ENCODE results near the gene METTL22.
A peak's percentile ranks its signal among the peaks of the same experiment; 100 is the strongest.

The METTL22 gene

DNA sequence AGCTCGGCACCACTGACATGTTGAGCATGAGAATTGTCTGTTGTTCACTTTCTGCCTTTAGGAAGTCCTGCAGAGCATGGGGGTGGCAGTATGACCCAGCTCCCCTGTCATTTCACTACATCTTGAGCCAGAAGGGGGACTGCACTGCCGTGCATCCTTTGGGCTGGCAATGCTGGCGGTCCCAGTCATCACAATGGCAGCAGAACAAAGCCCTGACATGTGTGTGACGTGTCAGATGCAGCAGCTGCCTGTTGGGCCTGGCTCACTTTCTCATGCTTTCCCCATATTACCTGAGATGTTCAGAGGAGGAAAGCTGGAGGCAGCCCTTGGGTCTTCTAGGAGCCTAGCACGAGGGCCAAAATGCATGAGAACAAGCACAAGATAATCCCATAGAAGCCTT is 46.6 kb downstream of the METTL22 start:
- DNase-seq (ENCODE audit: low read depth), result no peak

DNA sequence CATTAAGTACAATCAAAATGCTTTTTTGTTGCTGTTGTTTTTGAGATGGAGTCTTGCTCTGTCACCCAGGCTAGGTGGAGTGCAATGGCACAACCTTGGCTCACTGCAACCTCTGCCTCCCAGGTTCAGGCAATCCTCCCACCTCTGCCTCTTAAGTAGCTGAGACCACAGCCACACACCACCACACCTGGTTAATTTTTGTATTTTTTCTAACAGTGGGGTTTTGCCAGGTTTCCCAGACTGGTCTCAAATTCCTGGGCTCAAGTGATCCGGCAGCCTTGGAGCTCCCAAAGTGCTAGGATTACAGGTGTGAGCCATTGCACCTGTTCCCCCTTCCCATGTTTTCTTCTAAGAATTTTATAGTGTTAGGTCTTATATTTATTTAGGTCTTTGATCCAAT is 48.0 kb downstream of the METTL22 start:
- DNase-seq (ENCODE audit: low read depth), result no peak

DNA sequence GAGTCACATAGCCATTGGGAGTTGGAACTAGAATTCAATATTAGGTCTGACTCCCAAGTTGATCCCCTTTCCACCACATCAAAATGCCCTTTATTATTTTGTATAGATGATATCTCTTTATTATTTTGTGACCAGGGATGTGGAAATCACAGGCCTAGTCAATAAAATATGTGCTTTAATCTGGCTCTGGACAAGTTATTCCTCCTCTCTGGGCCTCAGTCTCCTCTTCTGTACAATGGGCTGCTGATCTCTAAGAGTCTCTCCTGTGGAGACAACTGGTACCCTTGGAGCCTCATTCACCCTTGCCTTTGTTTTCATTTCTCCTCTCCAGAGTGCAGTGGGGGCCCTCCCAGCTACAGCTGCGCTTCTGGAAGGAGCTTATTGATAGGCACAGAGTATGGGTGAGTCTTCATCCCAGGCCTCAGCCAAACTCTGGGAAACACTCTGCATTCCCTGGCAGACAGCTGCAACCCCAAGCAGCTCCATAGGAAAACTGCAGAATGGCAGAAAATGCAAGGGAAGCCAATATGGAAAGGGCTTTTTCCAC is 48.6 kb downstream of the METTL22 start:
- no peak for DNase-seq (ENCODE audit: low read depth)

DNA sequence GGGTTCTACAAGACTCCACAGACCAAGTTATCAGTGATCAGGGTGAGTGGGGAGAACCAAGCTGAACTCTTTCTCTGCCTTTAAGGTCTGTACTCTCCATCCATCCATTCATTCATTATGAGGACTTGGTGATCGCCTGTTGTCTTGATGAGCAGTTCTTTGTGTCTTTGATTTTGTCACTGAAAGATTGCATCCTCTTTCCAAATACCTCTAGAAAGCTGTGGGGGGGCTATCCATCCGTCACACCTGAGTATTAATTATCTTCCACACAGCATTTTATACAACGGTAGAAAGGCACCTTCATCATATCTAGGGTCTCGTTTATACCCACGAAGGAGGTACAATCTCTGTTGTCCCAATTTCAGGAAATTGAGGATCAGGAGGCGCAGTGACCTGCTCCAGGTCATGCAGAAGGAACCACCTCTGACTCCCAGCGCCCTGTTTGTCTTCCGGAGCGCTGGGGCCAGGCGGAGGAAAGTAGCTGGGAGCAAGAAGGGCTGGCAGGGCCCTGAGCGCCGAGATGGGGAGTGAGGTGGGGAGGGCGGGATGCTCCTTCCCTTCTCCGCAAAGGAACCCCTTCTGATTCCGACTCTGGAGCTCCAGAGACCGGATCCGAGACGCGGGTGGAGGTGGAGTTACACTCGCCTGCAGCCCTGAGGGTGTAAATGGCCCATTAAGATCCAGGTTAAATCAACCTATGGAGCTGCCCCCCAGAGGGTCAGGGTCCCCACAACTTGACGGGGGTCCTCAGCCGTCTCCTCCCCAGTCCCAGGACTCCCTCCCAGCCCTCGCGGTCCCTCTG is 52.3 kb downstream of the METTL22 start:
- DNase-seq (ENCODE audit: low read depth), result no peak

DNA sequence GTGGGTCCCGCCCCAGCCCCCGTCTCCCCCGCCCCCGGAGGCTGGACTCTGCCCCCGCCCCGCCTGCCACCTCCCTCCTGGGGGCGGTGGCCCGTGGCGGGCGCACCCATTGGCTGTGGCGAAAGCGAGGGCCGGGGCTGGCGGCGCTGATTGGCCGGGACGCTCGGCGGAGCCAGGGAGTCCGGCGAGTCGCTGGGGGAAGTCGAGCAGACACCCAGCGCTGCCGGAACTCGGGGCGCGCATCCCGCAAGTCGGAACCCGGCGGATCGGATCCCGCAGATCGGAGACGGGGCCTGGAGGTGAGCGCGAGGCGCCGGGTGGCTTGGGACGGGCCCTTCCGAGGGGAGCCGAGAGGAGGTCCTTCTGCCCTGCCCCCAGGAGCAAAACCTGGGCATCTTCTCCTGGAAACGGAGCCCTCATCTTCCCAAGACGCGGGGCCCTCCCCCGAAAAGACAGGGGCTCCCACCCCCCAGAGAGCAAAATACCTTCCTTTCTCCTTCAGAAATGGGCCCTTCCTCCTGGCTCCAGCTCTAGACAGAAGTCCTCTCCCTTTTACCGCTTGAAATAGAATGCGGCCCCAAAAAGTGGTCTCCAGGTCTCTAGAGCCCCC is 53.0 kb downstream of the METTL22 start, which contains the start of gene ABAT:
Gene ABAT (plus strand): TSS at position 205 of the 610 bp plus-strand sequence. CDS start 61,123 bp downstream, outside the sequence.
- DNase-seq (ENCODE audit: low read depth), result peak; percentile 80

DNA sequence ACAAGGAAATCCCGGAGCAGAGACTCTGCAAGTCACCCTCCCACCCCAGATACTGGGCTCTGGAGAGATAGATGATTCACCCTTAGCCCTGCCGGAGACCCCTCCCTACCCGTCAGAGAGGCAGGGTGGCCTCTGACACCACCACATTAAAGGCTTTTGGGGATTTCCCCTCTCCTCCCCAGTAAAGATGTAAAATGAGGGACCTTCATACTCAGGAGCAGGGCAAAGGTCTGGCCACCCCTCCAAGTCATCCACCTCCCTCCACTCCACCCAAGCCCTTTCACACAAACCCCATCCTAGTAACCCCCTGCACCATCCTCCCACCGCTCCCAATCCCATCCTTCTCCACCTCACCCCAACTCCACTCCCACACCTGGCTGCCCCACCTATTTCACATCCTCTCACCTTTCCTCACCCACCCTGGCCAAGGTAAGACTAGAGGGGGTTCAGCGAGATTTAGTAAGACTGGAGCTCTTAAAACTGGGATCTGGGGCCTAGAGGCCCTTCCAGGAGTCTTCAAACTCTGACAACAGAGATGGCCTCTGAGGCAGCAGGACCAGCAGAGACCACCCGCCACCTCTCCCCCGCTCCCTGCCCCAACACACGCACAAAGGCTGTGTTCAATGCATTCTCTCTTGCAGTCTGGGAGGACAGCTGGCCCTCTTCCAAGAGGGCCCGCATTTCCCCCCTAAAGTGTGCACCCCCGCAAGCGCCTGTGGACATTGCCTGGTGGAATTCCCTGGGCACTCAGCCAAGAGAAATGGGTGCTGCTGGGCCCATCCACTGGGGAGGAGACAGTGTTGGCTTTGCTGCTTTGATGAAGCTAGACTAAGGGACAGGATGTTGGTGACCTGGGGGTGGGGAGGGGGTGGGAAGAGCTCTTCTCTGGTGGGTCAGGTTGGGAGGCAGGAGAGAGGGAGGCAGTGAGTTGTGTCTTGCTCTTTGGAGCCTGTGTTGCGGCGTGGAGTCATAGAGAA is 54.0 kb downstream of the METTL22 start:
- peak; percentile 33 for DNase-seq (ENCODE audit: low read depth)

DNA sequence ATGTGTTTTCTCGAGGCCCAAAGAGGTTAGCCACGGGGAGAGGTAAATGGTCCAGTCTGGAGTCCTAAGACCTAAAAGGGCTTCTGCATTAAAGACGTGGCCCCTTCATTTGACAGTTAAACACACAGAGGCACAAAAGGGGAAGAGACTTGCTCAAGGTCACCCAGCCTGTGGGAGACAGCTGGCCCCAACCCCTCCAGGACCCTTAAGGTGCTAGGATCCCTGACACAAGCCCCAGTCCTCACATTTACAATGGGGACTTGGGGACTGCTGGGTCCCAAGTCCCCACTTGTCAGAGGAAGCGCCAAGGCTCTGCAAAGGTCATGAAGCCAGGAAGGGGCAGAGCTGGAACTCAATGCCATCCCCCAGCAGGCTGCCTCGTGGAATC is 54.7 kb downstream of the METTL22 start:
- no peak for DNase-seq (ENCODE audit: low read depth)

DNA sequence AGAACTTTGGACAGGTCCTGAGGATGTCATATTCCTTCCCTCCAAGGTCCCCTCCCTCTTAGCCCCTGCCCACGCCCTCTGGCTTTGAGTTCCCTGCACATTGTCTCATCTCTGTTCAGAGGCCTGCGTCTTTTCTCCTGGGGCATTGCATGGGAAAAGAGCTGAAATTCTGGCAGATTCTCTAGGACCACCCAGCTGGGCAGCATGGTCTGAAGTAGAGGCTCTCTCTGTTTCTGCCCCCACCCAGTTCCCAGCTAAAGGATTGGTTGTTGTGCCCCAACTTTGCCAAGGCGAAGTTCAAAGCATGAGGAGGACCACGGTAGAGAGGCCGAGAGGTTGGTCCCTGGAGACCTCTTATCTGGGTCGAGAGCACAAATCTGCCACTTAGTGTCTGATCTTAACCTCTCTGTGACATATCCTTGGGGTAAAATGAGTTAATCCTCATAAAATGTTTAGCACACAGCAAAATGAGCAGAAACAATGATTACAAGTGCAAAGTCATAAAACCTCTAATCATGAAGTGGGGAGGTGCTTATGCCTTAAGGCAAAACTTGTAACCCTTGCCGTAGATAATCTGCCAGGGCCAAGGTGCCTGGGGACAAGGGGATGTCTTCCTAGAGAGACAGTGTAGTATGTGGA is 55.4 kb downstream of the METTL22 start:
- DNase-seq (ENCODE audit: low read depth), result no peak

DNA sequence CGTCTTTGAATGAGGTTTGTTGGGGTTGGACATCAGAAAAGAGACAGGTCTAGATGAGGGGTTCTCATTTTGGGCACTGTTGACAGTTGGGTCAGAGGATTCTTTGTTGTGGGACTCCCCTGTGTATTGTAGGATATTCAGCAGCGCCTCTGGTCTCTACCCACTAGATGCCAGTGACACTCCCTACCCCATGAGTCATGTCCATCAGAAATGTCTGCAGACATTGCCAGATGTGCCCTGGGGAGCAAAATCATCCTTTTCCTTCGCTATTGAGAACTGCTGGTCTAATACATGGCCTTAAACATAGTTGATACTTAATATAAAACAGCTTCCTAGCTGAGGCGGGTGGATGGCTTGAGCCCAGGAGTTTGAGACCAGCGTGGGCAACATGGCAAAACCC is 56.0 kb downstream of the METTL22 start:
- no peak for DNase-seq (ENCODE audit: low read depth)

DNA sequence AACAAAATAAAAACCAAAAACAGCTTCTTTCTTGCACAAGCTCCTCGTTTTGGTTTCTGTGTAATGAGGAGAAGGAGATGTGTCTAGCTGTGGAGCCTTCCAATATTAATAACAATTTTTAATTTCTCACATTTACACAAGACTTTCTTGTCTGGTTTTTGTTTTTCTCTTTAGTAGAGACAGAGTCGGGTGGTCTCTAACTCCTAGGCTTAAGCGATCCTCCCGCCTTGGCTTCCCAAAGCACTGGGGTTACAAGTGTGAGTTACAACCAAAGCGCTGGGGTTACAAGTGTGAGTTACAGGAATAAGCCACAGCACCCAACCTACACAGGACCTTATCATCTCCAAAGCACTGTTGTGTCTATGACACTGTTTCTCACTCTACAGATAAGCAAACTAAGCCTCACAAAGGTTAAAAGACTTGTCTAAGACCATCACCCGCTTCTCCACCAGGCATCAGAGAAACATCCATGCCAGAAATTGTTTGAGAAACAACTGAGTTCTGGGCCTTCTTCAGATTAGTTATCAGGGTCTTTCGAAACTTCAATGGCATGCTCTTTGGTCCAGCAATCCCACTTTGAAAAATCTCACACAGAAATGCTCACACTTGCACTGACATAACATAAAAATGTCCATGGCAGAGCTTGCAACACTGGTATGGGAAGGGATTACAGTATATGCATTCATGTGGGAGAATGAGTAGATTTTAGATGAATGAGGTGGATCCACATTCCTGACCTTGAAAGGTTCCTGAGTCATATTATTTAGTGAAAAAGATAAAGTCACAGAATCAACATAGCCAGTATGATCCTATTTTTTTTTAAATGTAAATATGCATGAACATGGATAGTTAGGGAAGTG is 56.8 kb downstream of the METTL22 start:
- DNase-seq (ENCODE audit: low read depth), result no peak

DNA sequence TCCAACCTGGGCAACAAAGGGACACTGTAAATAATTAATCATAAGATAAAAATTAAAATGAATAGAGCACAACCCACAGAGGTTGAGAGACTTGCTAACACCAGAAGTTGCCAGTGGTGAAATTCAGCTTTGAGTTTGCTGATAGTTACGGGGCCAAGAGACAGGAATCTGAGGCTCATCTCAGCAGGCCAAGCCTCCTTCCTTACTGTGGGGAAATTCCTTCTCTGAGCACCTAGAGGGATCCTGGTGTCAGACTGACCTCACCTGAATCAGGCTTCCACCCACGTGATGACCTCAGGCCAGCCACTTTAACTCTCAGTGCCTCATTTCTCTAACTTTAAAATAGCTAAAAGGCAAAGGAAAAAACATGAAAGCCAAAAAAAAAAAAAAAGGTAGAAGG is 57.7 kb downstream of the METTL22 start:
- no peak for DNase-seq (ENCODE audit: low read depth)

DNA sequence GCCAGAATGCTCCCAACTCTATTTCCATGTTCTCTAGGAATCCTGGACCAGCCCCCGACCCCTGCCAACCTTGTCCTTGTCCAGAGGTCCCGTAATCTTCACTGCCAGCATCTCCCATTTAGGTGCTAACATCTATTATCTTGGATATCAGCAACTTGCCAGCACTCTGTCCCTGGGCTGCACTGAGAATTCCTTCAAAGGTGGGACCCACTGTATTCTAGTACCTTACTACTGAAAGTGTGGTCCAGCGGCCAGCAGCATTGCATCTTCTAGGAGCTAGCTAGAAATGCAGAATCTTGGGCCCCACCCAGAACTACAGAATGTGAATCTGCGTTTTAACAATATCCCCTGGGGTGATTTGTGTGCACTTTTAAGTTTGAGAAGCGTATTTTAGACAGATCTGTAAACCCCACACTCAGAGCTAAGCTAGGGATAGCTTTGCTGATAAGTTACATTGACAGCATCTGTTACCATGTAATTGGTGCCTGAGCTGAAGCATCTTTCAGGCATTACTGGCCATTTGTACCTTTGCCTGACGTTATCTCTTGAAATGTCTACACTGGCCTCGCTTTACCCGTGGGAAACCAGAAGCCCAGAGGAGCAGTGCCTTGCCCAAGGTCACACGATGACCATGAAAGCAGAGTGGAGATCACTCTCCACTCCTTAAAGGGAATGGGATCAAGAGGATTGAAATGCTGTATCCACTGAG is 61.2 kb downstream of the METTL22 start:
- no peak for DNase-seq (ENCODE audit: low read depth)

DNA sequence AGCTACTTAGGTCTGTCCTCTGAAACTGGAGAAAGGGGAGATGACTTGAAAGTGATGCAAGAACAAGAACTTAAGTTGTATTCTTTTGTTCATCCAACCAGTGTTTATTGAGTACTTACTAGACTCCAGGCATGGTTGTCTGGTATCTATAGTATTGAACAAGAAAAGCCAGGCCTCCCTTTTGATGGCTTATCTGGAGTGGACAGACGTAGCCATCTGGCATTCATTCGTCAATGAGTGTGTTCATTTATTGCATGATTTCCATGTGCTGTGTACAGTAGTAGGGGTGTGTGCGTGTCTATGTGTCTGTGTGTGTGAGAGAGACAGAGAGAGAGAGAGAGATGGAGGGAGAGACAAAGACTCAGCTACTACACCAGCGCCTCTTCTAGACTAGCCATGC is 62.1 kb downstream of the METTL22 start:
- DNase-seq (ENCODE audit: low read depth), result no peak

DNA sequence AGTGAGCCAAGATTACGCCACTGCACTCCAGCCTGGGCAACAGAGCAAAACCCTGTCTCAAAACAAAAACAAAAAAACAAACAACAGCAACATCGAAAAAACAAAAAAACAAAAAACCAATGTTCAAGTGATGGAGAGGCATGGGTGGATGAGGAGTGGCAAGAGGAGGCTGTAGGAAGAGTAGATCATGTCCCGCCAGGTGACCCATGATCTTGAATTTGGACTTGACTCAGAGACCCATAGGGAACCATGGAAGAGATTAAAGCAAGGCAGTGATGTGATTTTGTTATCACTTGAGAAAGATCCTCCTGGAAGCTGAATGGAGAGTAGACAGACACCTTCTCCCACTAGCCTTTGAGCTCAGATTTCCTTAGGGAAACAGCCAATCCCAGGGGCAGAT is 64.1 kb downstream of the METTL22 start:
- no peak for DNase-seq (ENCODE audit: low read depth)

DNA sequence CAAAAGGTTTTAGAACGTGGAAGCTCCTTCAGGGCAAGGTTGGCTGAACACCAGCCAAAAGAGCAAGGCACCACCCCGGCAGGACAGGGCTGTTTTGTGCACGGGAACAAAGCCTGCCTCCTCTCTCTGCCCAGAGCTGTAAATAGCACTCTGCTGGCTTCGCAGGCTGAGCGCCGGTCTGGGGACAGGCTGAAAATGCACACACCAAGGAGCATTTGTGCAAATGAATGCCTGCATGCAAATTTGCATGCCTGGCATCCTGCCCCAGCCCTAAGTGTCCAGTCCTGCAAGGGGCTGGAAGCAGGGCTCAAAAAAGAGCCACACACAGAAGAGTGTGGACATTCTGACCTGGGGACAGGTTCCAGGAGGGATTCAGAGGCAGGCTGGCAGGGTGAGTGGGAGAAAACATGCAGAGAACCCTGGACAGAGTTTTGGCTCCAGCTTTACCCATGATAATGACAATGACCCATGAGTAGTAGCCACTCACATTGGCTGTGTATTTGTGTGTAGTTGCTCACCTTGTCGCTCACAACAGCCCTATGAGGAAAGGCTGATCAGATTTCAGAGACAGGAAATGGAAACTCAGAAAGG is 64.6 kb downstream of the METTL22 start:
- no peak for DNase-seq (ENCODE audit: low read depth)

DNA sequence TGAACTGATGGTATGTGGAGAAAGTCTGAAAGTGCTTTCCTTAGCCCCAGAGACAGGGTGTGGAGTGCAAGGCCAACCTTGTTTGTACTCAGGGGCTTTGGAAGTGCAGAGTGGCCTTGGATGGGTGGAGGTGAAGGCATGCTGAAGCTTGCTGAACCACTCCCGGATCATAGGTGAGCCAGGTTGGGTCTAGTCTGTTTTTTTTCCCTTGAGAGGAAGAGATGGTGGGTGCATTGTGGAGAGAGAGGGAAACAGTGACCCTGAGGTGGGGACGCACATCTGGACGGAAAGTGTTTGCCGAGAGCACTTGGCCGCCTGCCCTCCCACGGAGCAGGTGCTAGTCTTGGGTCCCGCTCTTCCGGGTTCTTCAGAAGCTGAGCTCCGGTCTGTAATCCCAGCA is 65.4 kb downstream of the METTL22 start:
- DNase-seq (ENCODE audit: low read depth), result no peak

DNA sequence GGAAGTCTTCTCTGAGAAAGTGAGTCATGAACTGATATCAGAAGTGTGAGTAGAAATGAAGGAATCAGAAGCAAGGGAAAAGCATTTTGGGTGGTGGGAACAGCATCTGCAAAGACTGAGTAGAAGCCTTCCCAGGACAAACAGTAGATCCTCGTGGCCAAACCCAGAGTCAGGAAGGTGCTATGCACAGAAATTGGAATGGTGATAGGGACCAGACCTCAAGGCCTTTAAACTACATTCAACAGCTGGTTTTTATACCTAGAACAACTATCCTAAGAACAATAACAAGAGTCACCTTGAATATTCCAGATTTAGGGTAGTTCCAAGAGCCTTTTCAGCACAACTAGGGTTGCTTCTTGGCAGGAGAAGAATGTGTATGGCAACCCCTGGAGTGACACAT is 68.2 kb downstream of the METTL22 start:
- DNase-seq (ENCODE audit: low read depth), result no peak

DNA sequence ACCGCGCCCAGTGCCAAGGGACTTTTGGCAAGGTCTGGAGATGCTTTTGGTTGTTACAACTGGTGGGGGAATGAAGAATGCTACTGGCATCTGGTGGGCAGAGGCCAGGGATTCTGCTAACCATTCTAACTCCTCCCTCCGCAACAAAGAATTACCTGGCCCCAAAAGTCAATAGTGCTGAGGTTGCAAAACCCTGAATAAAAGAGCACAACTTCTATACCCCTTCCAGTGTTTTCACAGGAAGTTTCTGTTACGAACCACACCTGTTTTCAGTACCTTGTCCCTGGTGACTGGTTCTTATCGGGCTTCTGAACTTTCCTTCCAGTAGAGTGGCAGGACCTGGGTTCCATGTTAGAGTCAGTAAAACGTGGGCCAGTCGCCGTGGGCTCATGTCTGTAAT is 70.2 kb downstream of the METTL22 start:
- DNase-seq (ENCODE audit: low read depth), result no peak

DNA sequence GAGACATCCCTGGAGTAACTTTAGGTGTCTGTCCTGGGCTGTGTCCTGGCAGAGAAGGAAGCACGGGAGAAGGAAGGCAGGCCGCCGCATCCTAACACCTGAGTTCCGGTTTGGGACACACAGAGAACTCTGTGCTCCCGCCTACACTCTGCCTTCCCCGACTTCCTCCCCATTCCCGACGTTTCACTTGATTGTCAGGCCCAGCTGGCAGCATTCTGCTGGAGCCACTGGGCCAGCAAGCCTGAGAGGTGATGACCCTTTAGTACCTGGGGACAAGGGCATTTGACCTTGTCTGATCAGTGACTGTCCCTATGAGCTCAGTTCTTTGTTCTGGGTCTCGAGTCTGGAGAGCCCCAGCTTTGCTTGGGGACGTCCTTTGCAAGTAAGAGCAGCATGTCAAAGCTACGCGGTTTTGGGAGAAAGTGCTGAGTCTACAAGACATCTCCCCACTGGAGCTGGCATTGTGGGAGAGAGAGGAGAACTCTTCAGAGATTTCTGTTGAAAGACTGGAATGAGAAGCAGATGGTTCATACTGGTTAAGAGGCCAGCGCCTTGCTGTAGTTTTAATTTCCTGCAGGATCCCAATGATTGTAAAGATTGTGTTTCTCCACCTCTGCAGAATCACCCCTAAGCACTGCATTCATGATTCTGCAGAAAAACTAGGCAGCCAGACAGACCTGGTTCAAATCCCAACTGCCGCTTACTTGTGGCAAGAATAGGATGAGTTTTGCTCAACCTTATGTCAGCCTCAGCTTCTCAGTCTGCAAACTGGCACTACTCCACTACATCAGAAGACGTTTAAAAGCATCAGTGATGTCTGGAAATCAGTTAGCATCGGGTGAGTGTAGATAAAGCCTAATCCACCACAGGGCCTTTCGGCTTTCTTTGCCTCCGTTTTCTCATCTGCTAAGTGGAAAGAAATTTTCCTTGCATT is 73.6 kb downstream of the METTL22 start:
- DNase-seq (ENCODE audit: low read depth), result no peak

Data from stimulated activated CD8-positive, alpha-beta memory T cell treated with anti-CD3 and anti-CD28 coated beads, Interleukin-4, amount 100 ng/mL, for 24 hours (primary cell).